Vagina (tissue), 2 donors: ENCODE results near the gene VPREB3.

Source experiments
- POLR2A ChIP-seq, 2 donors: fragments of 450-650 bp; IDR thresholded peaks; one replicate each; pipeline ENCODE4 v1.6.1; 2017; ENCODE audit warnings: antibody characterized with exemption in 2 of 2, mild to moderate bottlenecking in 2 of 2, moderate library complexity in 2 of 2
- TF ChIP-seq, protein P1 (sequence below), 3 experiments: fragments of 450-650 bp in 2 of 3; fragments of 200-600 bp in 1 of 3; sonication (generic) in 1 of 3; IDR thresholded peaks; one replicate each; pipeline ENCODE4 v1.5.1; 2017 to 2019; ENCODE audit warnings: antibody characterized with exemption in 3 of 3, mild to moderate bottlenecking in 2 of 3, moderate library complexity in 2 of 3

DNA sequence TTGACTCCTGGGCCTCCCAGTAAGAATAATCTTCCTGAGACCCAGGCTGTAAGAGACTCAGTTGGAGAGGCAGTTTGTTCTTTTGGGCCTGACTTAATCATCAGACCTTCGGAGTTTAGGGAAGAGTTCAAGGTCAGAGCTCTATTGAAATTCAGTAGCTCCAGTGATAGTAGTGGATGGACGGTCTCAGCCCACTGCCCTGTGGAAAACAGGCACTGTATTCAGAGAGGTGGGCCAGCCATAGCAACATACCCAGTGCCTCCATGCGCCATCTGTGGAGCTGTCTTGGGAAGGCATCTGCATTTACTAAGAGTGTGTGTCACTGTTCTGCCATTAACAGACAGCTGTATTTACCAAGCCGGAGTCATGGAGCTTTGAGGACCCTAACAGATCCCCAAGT is 35.4 kb upstream of the VPREB3 start:
- TF ChIP-seq, protein P1, sequence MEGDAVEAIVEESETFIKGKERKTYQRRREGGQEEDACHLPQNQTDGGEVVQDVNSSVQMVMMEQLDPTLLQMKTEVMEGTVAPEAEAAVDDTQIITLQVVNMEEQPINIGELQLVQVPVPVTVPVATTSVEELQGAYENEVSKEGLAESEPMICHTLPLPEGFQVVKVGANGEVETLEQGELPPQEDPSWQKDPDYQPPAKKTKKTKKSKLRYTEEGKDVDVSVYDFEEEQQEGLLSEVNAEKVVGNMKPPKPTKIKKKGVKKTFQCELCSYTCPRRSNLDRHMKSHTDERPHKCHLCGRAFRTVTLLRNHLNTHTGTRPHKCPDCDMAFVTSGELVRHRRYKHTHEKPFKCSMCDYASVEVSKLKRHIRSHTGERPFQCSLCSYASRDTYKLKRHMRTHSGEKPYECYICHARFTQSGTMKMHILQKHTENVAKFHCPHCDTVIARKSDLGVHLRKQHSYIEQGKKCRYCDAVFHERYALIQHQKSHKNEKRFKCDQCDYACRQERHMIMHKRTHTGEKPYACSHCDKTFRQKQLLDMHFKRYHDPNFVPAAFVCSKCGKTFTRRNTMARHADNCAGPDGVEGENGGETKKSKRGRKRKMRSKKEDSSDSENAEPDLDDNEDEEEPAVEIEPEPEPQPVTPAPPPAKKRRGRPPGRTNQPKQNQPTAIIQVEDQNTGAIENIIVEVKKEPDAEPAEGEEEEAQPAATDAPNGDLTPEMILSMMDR (IDR thresholded peaks at IDR 0.05): no peak
- no peak for TF ChIP-seq POLR2A (IDR thresholded peaks at IDR 0.05)
